Measurements from ENCODE around the gene TBRG4. TPM values are rescaled to one million over a fixed set of nuclear protein-coding genes. Genes with fewer than 3 reads are reported as not detected.

The TBRG4 gene
- total and polyA plus RNA-seq, 10 donors: 37.9 to 77.1 (median 57.9) TPM

DNA sequence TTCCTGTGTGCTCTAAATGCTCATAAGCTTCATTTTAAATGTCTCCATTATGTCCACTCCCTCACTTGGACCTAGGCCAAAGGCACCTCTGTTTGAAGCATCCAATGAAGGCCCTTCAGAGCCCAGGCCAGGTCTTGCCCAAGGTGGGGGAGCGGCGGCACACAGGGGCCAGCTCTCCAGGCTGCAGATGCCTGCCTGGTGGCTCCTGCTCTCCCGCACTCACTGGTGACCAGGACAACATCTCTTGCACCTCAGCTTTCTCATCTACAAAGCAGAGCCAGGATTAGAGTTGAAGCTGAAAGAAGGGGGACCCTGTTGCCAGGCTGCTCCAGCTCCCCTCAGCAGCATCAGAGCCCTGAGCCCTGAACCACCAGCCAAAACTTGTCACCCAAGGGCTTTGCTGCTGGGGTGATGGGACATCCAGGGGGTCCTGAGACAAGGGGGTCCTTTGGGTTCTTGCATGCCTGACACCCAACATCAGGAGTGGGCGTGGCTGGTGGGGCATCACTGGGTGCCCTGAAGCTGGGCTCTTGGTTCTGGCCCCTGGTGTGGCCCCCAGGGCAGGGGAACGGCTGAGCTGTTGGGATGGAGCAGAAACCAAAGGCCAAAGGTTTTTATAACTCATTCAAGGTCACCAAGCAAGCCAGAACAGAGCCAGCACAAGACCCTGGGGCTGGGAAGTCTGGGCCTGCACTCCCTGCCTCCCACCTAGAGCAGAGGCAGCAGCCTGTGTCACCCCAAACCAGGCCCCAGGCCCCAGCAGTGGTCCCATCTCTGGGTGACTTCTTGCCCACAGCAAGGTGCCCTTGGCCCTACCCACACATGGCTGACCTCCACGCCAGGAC is 24.0 kb downstream of the TBRG4 start:
- TF ChIP-seq POLR2A (IDR thresholded peaks at IDR 0.05) (no peak), POLR2AphosphoS5 (IDR thresholded peaks at IDR 0.05) (no peak)
- TF ChIP-seq, protein P1, sequence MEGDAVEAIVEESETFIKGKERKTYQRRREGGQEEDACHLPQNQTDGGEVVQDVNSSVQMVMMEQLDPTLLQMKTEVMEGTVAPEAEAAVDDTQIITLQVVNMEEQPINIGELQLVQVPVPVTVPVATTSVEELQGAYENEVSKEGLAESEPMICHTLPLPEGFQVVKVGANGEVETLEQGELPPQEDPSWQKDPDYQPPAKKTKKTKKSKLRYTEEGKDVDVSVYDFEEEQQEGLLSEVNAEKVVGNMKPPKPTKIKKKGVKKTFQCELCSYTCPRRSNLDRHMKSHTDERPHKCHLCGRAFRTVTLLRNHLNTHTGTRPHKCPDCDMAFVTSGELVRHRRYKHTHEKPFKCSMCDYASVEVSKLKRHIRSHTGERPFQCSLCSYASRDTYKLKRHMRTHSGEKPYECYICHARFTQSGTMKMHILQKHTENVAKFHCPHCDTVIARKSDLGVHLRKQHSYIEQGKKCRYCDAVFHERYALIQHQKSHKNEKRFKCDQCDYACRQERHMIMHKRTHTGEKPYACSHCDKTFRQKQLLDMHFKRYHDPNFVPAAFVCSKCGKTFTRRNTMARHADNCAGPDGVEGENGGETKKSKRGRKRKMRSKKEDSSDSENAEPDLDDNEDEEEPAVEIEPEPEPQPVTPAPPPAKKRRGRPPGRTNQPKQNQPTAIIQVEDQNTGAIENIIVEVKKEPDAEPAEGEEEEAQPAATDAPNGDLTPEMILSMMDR (IDR thresholded peaks at IDR 0.05 in 8 of 11, conservative IDR thresholded peaks at IDR 0.05 in 3 of 11): no peak
- H3K9me3 ChIP-seq: no peaks in the 10 kb centered on the region
- intact Hi-C loops (cut with DNase I; ENCODE audit: low total_unique reads): no loop called here
- H3K27ac ChIP-seq: peak overlapping the region in 1 of 8 donors; percentile 68
- no peaks in the 10 kb centered on the region for H3K36me3 ChIP-seq
- peak overlapping the region in 1 of 8 donors; percentile 77 for H3K4me3 ChIP-seq
- WGBS, 5 donors: 88 to 96% (median 89%) methylated on average over 6 of the region's 6 CpGs
- peaks cover 0 to 27% (median 15%) of the 10 kb centered on the region in 6 donors for H3K4me1 ChIP-seq
- peaks cover 0 to 25% (median 11%) of the 10 kb centered on the region in 7 donors for H3K27me3 ChIP-seq (replicated peaks in 1 of 7)
- DNase-seq: peak; percentile 64

DNA sequence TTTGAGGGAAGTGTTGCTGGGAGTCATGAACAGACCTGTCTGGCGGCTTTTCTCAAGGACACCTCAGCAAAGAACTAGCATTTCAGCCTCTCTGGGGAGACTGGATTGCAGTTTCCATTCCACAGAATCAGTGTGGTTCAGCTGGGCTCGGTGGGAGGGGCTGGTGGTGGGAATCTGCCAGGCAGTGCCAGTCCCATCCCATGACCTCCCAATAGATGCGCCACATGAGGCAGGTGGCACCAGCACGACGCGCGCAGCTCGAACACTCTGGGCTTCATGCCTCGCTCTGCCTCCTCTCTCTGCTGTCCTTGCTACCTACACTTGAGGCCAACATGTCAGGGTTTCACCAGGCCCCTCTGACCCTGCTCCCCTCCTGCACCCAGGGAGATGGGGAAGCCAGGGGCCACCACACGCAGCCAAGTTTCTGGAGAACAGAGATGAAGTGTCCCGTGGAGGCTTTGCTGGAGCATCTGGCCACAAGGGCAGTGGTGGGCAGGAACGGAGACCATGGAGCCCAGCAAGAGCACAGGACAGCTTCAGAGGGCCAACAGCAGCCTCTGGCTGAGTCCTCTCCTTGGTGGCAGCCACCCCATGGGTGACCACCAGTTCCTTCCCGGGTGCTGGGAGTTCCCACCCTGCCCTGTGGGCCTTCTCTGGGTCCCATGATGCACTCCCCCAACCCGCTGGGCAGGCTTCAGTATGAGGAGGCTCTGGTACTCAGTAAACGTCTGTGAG is 25.0 kb downstream of the TBRG4 start:
- WGBS, 5 donors: 86 to 94% (median 87%) methylated on average over 10 to 15 of the region's 15 CpGs
- TF ChIP-seq, protein P1 (IDR thresholded peaks at IDR 0.05 in 8 of 11, conservative IDR thresholded peaks at IDR 0.05 in 3 of 11): no peak
- TF ChIP-seq POLR2A (IDR thresholded peaks at IDR 0.05) (no peak), POLR2AphosphoS5 (IDR thresholded peaks at IDR 0.05) (no peak)
- Histone ChIP-seq H3K27me3 (replicated peaks in 1 of 7) (peaks cover 0 to 25% (median 11%) of the 10 kb centered on the region in 7 donors), H3K4me1 (peaks cover 0 to 37% (median 20%) of the 10 kb centered on the region in 6 donors), H3K27ac (no peak overlapping the region), H3K9me3 (no peaks in the 10 kb centered on the region), H3K4me3 (no peak overlapping the region), H3K36me3 (no peaks in the 10 kb centered on the region)
- peak; percentile 61 for DNase-seq
- intact Hi-C loops (cut with DNase I; ENCODE audit: low total_unique reads): no loop called here

DNA sequence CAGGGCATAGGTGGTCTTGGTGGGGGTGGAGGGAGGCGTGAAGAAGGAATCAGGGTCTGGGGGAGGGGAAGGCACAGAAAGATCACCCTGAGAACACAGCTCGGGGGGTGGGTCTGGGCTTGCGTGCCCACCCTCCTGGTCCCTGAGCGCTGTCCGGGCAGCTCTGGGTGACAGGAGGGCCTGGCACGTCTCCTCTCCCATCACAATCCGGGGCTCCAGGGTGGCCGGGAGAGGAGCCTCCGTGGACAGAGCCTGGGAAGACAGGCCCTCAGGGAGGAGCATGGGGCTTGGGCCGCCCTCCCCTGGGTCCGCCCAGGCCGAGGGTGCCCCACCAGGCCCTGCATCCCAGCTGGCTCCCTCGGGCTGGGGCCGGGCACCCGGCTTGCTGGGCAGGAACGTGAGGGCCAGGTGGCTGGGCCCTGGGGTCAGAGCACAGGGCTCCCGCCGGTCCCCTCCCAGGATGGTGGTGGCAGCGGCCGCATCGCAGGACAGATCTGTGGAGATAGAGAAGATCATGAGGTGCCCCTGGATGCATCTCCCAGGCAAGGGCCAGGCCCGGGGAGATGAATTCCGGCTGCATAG is 25.8 kb downstream of the TBRG4 start:
- peaks cover 0 to 25% (median 11%) of the 10 kb centered on the region in 7 donors for H3K27me3 ChIP-seq (replicated peaks in 1 of 7)
- peaks cover 0 to 38% (median 20%) of the 10 kb centered on the region in 6 donors for H3K4me1 ChIP-seq
- H3K9me3 ChIP-seq: no peaks in the 10 kb centered on the region
- peak; percentile 62 for DNase-seq
- TF ChIP-seq POLR2AphosphoS5 (IDR thresholded peaks at IDR 0.05) (no peak), POLR2A (IDR thresholded peaks at IDR 0.05) (no peak)
- TF ChIP-seq, protein P1 (IDR thresholded peaks at IDR 0.05 in 8 of 11, conservative IDR thresholded peaks at IDR 0.05 in 3 of 11): no peak
- 88 to 93% (median 90%) methylated on average over 11 to 23 of the region's 23 CpGs for WGBS, 5 donors
- intact Hi-C loops (cut with DNase I; ENCODE audit: low total_unique reads): no loop called here
- no peak overlapping the region for H3K4me3 ChIP-seq
- no peaks in the 10 kb centered on the region for H3K36me3 ChIP-seq
- no peak overlapping the region for H3K27ac ChIP-seq

Data from spleen (tissue), 11 donors.